Activated T-helper 17 cell treated with anti-CD3 and anti-CD28 coated beads, Interleukin-2, amount 50 U/mL, for 72 hours (primary cell): ENCODE measurements around the gene FGD6. TPM values are rescaled to one million over a fixed set of nuclear protein-coding genes. Genes with fewer than 3 reads are reported as not detected.
A peak's percentile ranks its signal among the peaks of the same experiment; 100 is the strongest.

Experiments
- ATAC-seq: fragments of 150-1000 bp; cut with Tn5 transposase; replicated peaks from 2 replicates; pipeline ENCODE4 v1.10.0; 2021; ENCODE audit warnings: mild to moderate bottlenecking, moderate library complexity
- H3K27ac Mint-ChIP-seq: one replicate; pipeline ENCODE4 v1.8.0; 2022; ENCODE audit warnings: mixed read lengths
- H3K27me3 Mint-ChIP-seq: one replicate; pipeline ENCODE4 v1.8.0; 2022; ENCODE audit warnings: mixed read lengths
- H3K36me3 Mint-ChIP-seq: one replicate; pipeline ENCODE4 v1.8.0; 2022; ENCODE audit warnings: low read depth, mild to moderate bottlenecking, mixed read lengths
- H3K4me1 Mint-ChIP-seq: one replicate; pipeline ENCODE4 v1.8.0; 2022; ENCODE audit warnings: mixed read lengths
- H3K4me3 Mint-ChIP-seq: one replicate; pipeline ENCODE4 v1.8.0; 2022; ENCODE audit warnings: mild to moderate bottlenecking, mixed read lengths
- H3K9me3 Mint-ChIP-seq: one replicate; pipeline ENCODE4 v1.8.0; 2022; ENCODE audit warnings: mixed read lengths
- total RNA-seq, 2 donors: library from RNA; stranded (reverse); gene quantifications; one replicate each; pipeline ENCODE4 v1.2.3, GENCODE V29; 2022

Gene FGD6
- 1 to 10 TPM; 1.4 to 2.6 TPM for total RNA-seq

GRCh38 chr12:95217377-95218149, at the start of gene FGD6, which contains the start of gene VEZT:
Gene FGD6 (minus strand): TSS chr12:95217467. CDS start chr12:95217240, 227 bp downstream.
Gene VEZT (plus strand): TSS chr12:95217807. CDS start chr12:95217851, 44 bp downstream.
- Mint-ChIP-seq H3K4me1 (peaks cover 20% of the 10 kb centered on the region), H3K36me3 (peaks cover 28% of the 10 kb centered on the region), H3K9me3 (no peaks in the 10 kb centered on the region), H3K27me3 (peaks cover 3% of the 10 kb centered on the region), H3K4me3 (peak within 1 kb of the TSS; percentile 95), H3K27ac (peak within 1 kb of the TSS; percentile 98)
- peak; percentile 94 for ATAC-seq

- ATAC-seq: no peak
- Mint-ChIP-seq H3K36me3 (peaks cover 87% of the 10 kb centered on the region), H3K27ac (no peak overlapping the region), H3K4me1 (no peaks in the 10 kb centered on the region), H3K9me3 (no peaks in the 10 kb centered on the region), H3K27me3 (no peaks in the 10 kb centered on the region), H3K4me3 (no peak overlapping the region)
Measured at GRCh38 chr12:95266254-95266653, 49.0 kb upstream of the FGD6 start.

DNA sequence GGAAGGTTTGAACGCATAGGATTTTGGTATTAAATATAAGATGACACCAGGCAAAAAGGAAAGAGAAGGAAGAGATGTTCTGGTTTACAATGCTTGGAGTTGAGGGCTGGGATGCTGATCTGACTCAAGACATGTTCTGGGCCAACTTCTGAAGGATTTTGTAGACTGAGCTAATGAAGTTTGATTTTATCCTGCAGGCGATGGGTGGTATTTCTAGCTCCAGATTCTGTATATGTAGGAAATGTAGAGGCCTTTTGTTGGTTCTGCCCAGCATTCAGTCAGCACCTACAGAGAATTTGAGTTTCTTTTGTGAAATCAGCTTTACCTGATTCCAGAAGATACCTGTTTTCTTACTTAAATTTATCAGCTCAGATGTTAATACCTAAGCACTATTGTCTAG, 48.5 kb upstream of the FGD6 start:
- H3K27me3 Mint-ChIP-seq: no peaks in the 10 kb centered on the region
- H3K4me3 Mint-ChIP-seq: no peak overlapping the region
- H3K4me1 Mint-ChIP-seq: no peaks in the 10 kb centered on the region
- H3K36me3 Mint-ChIP-seq: peaks cover 86% of the 10 kb centered on the region
- H3K27ac Mint-ChIP-seq: no peak overlapping the region
- no peak for ATAC-seq
- H3K9me3 Mint-ChIP-seq: no peaks in the 10 kb centered on the region

GRCh38 chr12:95262808-95263207, 45.5 kb upstream of the FGD6 start:
- no peak overlapping the region for H3K27ac Mint-ChIP-seq
- no peaks in the 10 kb centered on the region for H3K27me3 Mint-ChIP-seq
- no peaks in the 10 kb centered on the region for H3K4me1 Mint-ChIP-seq
- H3K9me3 Mint-ChIP-seq: no peaks in the 10 kb centered on the region
- H3K4me3 Mint-ChIP-seq: no peak overlapping the region
- ATAC-seq: no peak
- H3K36me3 Mint-ChIP-seq: peaks cover 80% of the 10 kb centered on the region

DNA sequence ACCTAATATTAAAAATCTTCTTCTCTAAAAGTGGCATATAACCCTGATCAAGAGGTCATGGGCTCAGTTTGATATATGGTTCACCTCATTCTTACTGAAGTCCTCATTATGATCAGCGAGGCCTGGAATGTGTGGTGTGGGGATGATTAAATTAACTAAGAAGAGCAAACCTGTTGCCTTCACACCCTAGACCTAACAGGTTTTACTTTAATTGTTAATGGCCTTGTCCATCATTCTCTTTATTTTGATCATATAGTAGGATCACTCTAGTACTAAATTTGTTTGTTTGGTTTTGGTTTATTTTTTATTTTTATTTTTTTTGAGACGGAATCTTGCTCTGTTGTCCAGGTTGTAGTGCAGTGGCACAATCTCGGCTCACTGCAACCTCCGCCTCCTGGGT, 43.8 kb upstream of the FGD6 start:
- no peaks in the 10 kb centered on the region for H3K9me3 Mint-ChIP-seq
- H3K4me1 Mint-ChIP-seq: no peaks in the 10 kb centered on the region
- no peaks in the 10 kb centered on the region for H3K27me3 Mint-ChIP-seq
- H3K36me3 Mint-ChIP-seq: peaks cover 81% of the 10 kb centered on the region
- no peak overlapping the region for H3K4me3 Mint-ChIP-seq
- no peak for ATAC-seq
- no peak overlapping the region for H3K27ac Mint-ChIP-seq

DNA sequence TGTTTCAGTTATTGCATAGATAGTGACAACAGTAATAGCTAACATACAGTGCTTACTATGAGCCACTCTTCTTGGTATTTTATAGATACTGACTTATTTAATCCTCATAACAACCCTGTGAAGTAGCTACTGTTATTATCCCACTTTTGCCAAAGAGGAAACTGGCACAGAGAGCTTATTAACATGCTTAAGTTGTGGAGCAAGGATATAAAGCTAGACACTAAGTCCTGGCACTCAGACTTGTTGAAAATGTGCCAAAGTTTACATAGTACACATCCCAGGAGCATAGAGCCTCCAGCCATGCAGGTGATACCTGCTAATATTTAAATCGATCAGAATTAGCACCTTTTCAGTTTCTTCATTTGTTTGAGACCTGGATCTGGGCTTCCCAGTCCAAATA, 42.1 kb upstream of the FGD6 start:
- Mint-ChIP-seq H3K27me3 (no peaks in the 10 kb centered on the region), H3K36me3 (peaks cover 85% of the 10 kb centered on the region), H3K9me3 (no peaks in the 10 kb centered on the region), H3K4me1 (peaks cover 5% of the 10 kb centered on the region), H3K4me3 (no peak overlapping the region), H3K27ac (no peak overlapping the region)
- ATAC-seq: no peak

GRCh38 chr12:95258803-95259202, 41.5 kb upstream of the FGD6 start:
- Mint-ChIP-seq H3K9me3 (no peaks in the 10 kb centered on the region), H3K27ac (no peak overlapping the region), H3K36me3 (peaks cover 86% of the 10 kb centered on the region), H3K4me1 (peaks cover 5% of the 10 kb centered on the region), H3K4me3 (no peak overlapping the region), H3K27me3 (no peaks in the 10 kb centered on the region)
- ATAC-seq: no peak

DNA sequence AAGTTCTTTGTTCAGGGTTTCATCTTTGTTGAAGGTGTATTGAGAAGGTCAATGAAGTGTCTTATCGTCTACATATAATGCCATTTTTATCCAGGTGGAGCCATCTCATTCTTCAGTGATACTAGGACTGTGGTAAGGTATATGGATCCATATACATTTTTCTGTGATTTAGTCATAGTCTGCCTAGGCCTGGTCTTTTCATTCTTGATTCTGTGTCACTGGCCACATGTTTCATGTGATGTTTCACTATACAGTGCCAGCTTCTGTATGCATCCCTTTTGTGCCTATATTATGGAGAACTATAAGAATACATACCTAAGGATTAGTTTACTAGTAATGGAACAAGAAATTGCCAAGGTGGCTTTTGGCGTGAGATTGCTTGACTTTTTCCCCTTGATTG, 40.9 kb upstream of the FGD6 start:
- Mint-ChIP-seq H3K9me3 (no peaks in the 10 kb centered on the region), H3K4me3 (no peak overlapping the region), H3K27ac (no peak overlapping the region), H3K27me3 (no peaks in the 10 kb centered on the region), H3K4me1 (peaks cover 5% of the 10 kb centered on the region), H3K36me3 (peaks cover 86% of the 10 kb centered on the region)
- no peak for ATAC-seq

GRCh38 chr12:95257541-95257940, 40.3 kb upstream of the FGD6 start:
- Mint-ChIP-seq H3K27ac (no peak overlapping the region), H3K27me3 (no peaks in the 10 kb centered on the region), H3K36me3 (peaks cover 86% of the 10 kb centered on the region), H3K4me3 (no peak overlapping the region), H3K9me3 (no peaks in the 10 kb centered on the region), H3K4me1 (peaks cover 5% of the 10 kb centered on the region)
- no peak for ATAC-seq

- H3K9me3 Mint-ChIP-seq: no peaks in the 10 kb centered on the region
- H3K36me3 Mint-ChIP-seq: peaks cover 70% of the 10 kb centered on the region
- no peaks in the 10 kb centered on the region for H3K27me3 Mint-ChIP-seq
- H3K4me1 Mint-ChIP-seq: peaks cover 10% of the 10 kb centered on the region
- H3K27ac Mint-ChIP-seq: no peak overlapping the region
- no peak for ATAC-seq
- no peak overlapping the region for H3K4me3 Mint-ChIP-seq
Measured at GRCh38 chr12:95253386-95253785, 36.1 kb upstream of the FGD6 start.

GRCh38 chr12:95248604-95249360, 31.5 kb upstream of the FGD6 start:
- Mint-ChIP-seq H3K36me3 (peaks cover 44% of the 10 kb centered on the region), H3K4me3 (no peak overlapping the region), H3K4me1 (peaks cover 5% of the 10 kb centered on the region), H3K27ac (peak overlapping the region; percentile 31), H3K9me3 (no peaks in the 10 kb centered on the region), H3K27me3 (no peaks in the 10 kb centered on the region)
- no peak for ATAC-seq

GRCh38 chr12:95248095-95248494, 30.8 kb upstream of the FGD6 start:
- Mint-ChIP-seq H3K9me3 (no peaks in the 10 kb centered on the region), H3K27me3 (no peaks in the 10 kb centered on the region), H3K4me1 (peaks cover 5% of the 10 kb centered on the region), H3K36me3 (peaks cover 44% of the 10 kb centered on the region), H3K4me3 (no peak overlapping the region), H3K27ac (peak overlapping the region; percentile 31)
- ATAC-seq: no peak

DNA sequence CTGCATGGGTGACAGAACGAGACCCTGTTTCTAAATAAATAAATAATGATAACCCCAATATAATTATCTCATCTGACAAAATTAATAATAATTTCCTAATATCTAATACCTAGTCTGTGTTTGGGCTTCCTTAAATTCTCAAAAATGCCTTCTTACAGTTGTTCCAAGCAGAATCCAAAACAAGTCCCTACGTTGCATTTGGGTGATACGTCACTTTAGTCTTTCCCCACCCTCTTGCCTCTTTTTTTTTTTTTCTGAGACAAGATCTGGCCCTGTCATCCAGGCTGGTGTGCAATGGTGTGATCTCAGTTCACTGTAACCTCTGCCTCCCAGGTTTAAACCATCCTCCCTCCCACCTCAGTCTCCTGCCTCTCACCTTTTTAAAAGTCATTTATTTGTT, 27.1 kb upstream of the FGD6 start:
- Mint-ChIP-seq H3K27ac (no peak overlapping the region), H3K36me3 (peaks cover 41% of the 10 kb centered on the region), H3K4me3 (no peak overlapping the region), H3K9me3 (no peaks in the 10 kb centered on the region), H3K27me3 (no peaks in the 10 kb centered on the region), H3K4me1 (peaks cover 9% of the 10 kb centered on the region)
- no peak for ATAC-seq

DNA sequence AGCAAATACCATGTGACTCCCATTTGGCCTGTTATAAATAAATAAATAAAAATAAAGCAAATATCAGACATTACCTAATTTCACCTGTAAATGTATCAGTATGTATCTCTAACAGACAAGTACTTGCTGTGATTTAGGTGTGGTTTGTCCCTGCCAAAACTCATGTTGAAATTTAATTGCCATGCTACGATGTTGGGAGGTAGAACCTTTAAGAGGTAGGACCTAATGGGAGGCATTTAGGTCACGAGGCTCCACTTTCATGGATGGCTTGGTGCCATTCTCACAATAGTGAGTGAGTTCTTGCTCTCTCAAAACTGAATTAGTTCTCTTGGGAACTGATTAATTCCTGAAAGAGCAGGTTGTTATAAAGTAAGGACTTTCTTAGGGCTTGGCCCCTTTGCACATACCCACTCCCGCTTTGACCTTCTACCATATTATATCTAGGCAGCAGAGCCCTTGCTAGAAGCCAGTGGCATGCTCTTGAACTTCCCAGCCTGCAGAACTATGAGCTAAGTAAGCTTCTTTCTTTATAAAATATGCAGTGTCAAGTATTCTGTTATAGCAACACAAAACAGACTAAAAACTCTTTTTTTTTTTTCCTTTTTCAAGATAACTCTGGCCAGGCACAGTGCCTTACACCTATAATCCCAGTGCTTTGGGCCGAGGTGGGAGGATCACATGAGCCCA, 26.4 kb upstream of the FGD6 start:
- no peak for ATAC-seq
- H3K36me3 Mint-ChIP-seq: peaks cover 41% of the 10 kb centered on the region
- H3K27ac Mint-ChIP-seq: no peak overlapping the region
- no peaks in the 10 kb centered on the region for H3K9me3 Mint-ChIP-seq
- H3K4me3 Mint-ChIP-seq: no peak overlapping the region
- peaks cover 11% of the 10 kb centered on the region for H3K4me1 Mint-ChIP-seq
- H3K27me3 Mint-ChIP-seq: no peaks in the 10 kb centered on the region
